SK-N-SH (cell line): ENCODE measurements around the gene TRANK1. TPM values are rescaled to one million over a fixed set of nuclear protein-coding genes. Genes with fewer than 3 reads are reported as not detected.

Experiments
- CTCF ChIA-PET: fragments of 300-600, 350-600 bp; formaldehyde crosslinking; extraction: SDS; loops from one replicate; lab custom pipeline; 2021; lab: Yijun Ruan, JAX
- POLR2A ChIA-PET: fragments of 350-600 bp; sonication (Branson Sonifier 250); formaldehyde crosslinking; extraction: SDS; loops from one replicate; lab custom pipeline; 2020; ENCODE audit warnings: antibody characterized with exemption, inconsistent platforms; lab: Yijun Ruan, JAX
- DNase-seq: peaks from one replicate; pipeline ENCODE4 v3.0.0; 2012
- H2AFZ ChIP-seq: fragments of 200-600 bp; sonication (generic); 2 replicates; pipeline ENCODE4 v1.8.1; 2016; ENCODE audit warnings: antibody characterized with exemption, mild to moderate bottlenecking, low read depth
- H3F3A ChIP-seq: fragments of 200-600 bp; sonication (generic); replicated peaks from 2 replicates; pipeline ENCODE3; 2016; ENCODE audit warnings: antibody characterized with exemption, mild to moderate bottlenecking; ENCODE audit not compliant: insufficient read depth
- H3K27ac ChIP-seq, 2 experiments: fragments of 200-500 bp in 1 of 2; fragments of 200-600 bp in 1 of 2; sonication (Bioruptor generic) in 1 of 2; sonication (generic), shearing (Covaris generic) in 1 of 2; 2 replicates each; pipeline versions ENCODE4 v1.5.1 to v1.6.1; 2014 to 2016; ENCODE audit warnings: low read depth in 2 of 2, inconsistent platforms in 1 of 2, low read length in 1 of 2, mild to moderate bottlenecking in 1 of 2, mixed read lengths in 1 of 2
- H3K27me3 ChIP-seq: fragments of 200-600 bp; sonication (generic), shearing (Covaris generic); 2 replicates; pipeline ENCODE4 v1.6.1; 2016; ENCODE audit warnings: mixed run types; ENCODE audit not compliant: insufficient read depth
- H3K36me3 ChIP-seq, 2 experiments: fragments of 200-500 bp in 1 of 2; fragments of 200-600 bp in 1 of 2; sonication (Bioruptor generic) in 1 of 2; sonication (generic) in 1 of 2; replicated peaks in 1 of 2; 2 replicates each; pipeline versions ENCODE3 to v1.5.1; 2014 to 2016; ENCODE audit warnings: low read length in 1 of 2, mild to moderate bottlenecking in 1 of 2; ENCODE audit not compliant: insufficient read depth in 2 of 2, control insufficient read depth in 1 of 2
- H3K4me1 ChIP-seq, 2 experiments: fragments of 200-500 bp in 1 of 2; fragments of 200-600 bp in 1 of 2; sonication (Bioruptor generic) in 1 of 2; sonication (generic), shearing (Covaris generic) in 1 of 2; 2 replicates each; pipeline versions ENCODE4 v1.5.1 to v1.6.1; 2014 to 2016; ENCODE audit warnings: low read depth in 1 of 2, low read length in 1 of 2, mixed run types in 1 of 2; ENCODE audit not compliant: insufficient read depth in 2 of 2, control insufficient read depth in 1 of 2
- H3K4me2 ChIP-seq: fragments of 200-600 bp; sonication (generic), shearing (Covaris generic); 2 replicates; pipeline ENCODE4 v1.6.1; 2017; ENCODE audit warnings: mixed run types
- H3K4me3 ChIP-seq, 2 experiments: fragments of 200-500 bp in 1 of 2; fragments of 200-600 bp in 1 of 2; sonication (Bioruptor generic) in 1 of 2; sonication (generic), shearing (Covaris generic) in 1 of 2; 2 replicates each; pipeline versions ENCODE4 v1.5.1 to v1.8.1; 2014 to 2016; ENCODE audit warnings: low read depth in 2 of 2, inconsistent platforms in 1 of 2, low read length in 1 of 2, mild to moderate bottlenecking in 1 of 2, mixed read lengths in 1 of 2, moderate library complexity in 1 of 2
- H3K79me2 ChIP-seq: fragments of 200-600 bp; sonication (generic); 2 replicates; pipeline ENCODE4 v1.8.1; 2017; ENCODE audit warnings: mild to moderate bottlenecking; ENCODE audit not compliant: insufficient read depth
- H3K9ac ChIP-seq: fragments of 200-600 bp; sonication (generic); 2 replicates; pipeline ENCODE4 v1.6.1; 2017; ENCODE audit warnings: mixed run types
- H3K9me2 ChIP-seq: fragments of 200-600 bp; sonication (generic); 2 replicates; pipeline ENCODE4 v1.6.1; 2017; ENCODE audit warnings: mixed run types
- H3K9me3 ChIP-seq: fragments of 200-600 bp; sonication (generic); 2 replicates; pipeline ENCODE4 v1.6.1; 2017; ENCODE audit warnings: mixed run types, mild to moderate bottlenecking, moderate library complexity
- H4K20me1 ChIP-seq: fragments of 200-600 bp; sonication (generic); 2 replicates; pipeline ENCODE4 v1.6.1; 2017; ENCODE audit warnings: mild to moderate bottlenecking, mixed run types; ENCODE audit not compliant: insufficient read depth
- CTCF ChIP-seq: fragments of 200-600 bp; sonication (generic); IDR thresholded peaks from 2 replicates; pipeline ENCODE4 v1.6.1; 2017; ENCODE audit warnings: antibody characterized with exemption, mild to moderate bottlenecking, moderate library complexity
- ELF1 ChIP-seq: IDR thresholded peaks from 2 replicates; pipeline ENCODE4 v1.4.0; 2012
- EZH2phosphoT487 ChIP-seq: fragments of 200-600 bp; sonication (generic); IDR thresholded peaks from 2 replicates; pipeline ENCODE4 v1.6.1; 2017; ENCODE audit warnings: low read depth, mixed run types, mild to moderate bottlenecking, antibody characterized with exemption, moderate library complexity, borderline replicate concordance
- FOSL2 ChIP-seq: IDR thresholded peaks from 2 replicates; pipeline ENCODE4 v1.4.0; 2012; ENCODE audit warnings: low read depth, mild to moderate bottlenecking, moderate library complexity, borderline replicate concordance
- FOXJ3 ChIP-seq: sonication (generic); formaldehyde crosslinking; IDR thresholded peaks from 2 replicates; pipeline ENCODE4 v1.5.1; 2020; ENCODE audit warnings: mild to moderate bottlenecking, missing genetic modification reagents
- GATA2 ChIP-seq: sonication (generic); formaldehyde crosslinking; IDR thresholded peaks from 2 replicates; pipeline ENCODE4 v1.5.0; 2020; ENCODE audit warnings: mild to moderate bottlenecking, missing genetic modification reagents
- JUND ChIP-seq: IDR thresholded peaks from 2 replicates; pipeline ENCODE4 v1.4.0; 2012
- MAX ChIP-seq: IDR thresholded peaks from 2 replicates; pipeline ENCODE4 v1.4.0; 2012; ENCODE audit warnings: low read depth
- MEF2A ChIP-seq: IDR thresholded peaks from 2 replicates; pipeline ENCODE4 v1.4.0; 2012; ENCODE audit warnings: low read depth, borderline replicate concordance
- MXI1 ChIP-seq: IDR thresholded peaks from 2 replicates; pipeline ENCODE4 v1.6.1; 2012; ENCODE audit warnings: mild to moderate bottlenecking, low read depth, low read length, improper control_type of control experiment
- PBX3 ChIP-seq: IDR thresholded peaks from 2 replicates; pipeline ENCODE4; 2012
- POLR2AphosphoS5 ChIP-seq: IDR thresholded peaks from 2 replicates; pipeline ENCODE4 v1.6.1; 2012; ENCODE audit warnings: low read depth, low read length
- RCOR1 ChIP-seq: fragments of 150-350 bp; IDR thresholded peaks from 2 replicates; pipeline ENCODE4 v1.6.1; 2017; ENCODE audit warnings: antibody characterized with exemption, low read length
- REST ChIP-seq: IDR thresholded peaks from 2 replicates; pipeline ENCODE4 v1.6.1; 2012; ENCODE audit warnings: mild to moderate bottlenecking, low read depth, low read length, moderate library complexity
- RXRA ChIP-seq: IDR thresholded peaks from 2 replicates; pipeline ENCODE4 v1.4.0; 2012; ENCODE audit warnings: low read depth, mild to moderate bottlenecking, borderline replicate concordance
- SIN3A ChIP-seq: IDR thresholded peaks from 2 replicates; pipeline ENCODE4 v1.6.1; 2012; ENCODE audit warnings: low read depth, mild to moderate bottlenecking, low read length, moderate library complexity, borderline replicate concordance
- TEAD4 ChIP-seq: IDR thresholded peaks from 2 replicates; pipeline ENCODE4 v1.4.0; 2012; ENCODE audit warnings: mild to moderate bottlenecking, borderline replicate concordance; ENCODE audit not compliant: insufficient read depth
- ZBTB33 ChIP-seq: IDR thresholded peaks from 2 replicates; pipeline ENCODE4 v1.4.0; 2012; ENCODE audit warnings: low read depth, borderline replicate concordance
- WGBS: methylation state at CpG from one replicate; pipeline ENCODE4 v1.1.6; 2017; ENCODE audit warnings: low lambda C conversion rate; 5-methylcytosine and 5-hydroxymethylcytosine counted together
- polyA plus RNA-seq, 3 experiments: library from polyadenylated mRNA; depleted of rRNA; stranded (reverse); fragments of >200 nt; gene quantifications; 2 replicates each; pipeline ENCODE4 v1.2.3, GENCODE V29; 2012

The TRANK1 gene
- polyA plus RNA-seq, 1 of the 3 experiments (the other 2 are of a cell fraction) = 0.16 TPM

DNA sequence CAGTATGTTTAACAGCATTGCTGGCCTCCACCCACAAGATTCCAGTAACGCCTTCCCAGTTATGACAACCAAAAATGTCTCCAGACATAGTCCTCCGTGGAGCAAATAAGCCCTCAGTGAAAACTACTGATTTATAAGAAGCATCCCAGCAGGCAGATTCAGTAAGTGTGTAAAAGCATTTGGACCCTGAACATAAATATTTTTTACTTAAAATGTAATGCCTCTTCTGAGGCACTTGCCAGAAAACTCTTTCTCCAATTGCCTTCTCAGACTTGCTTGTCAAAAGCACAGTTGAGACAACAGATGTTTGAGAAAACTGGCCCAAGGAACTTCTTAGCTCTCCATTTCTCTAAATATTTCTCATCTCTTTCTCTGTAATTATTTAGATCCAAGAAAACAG lies 148.7 kb downstream of the TRANK1 start (continued):
- no peak for TF ChIP-seq REST
- no peak for TF ChIP-seq POLR2AphosphoS5
- no peak for TF ChIP-seq JUND
- TF ChIP-seq PBX3 = no peak
- no peak for TF ChIP-seq CTCF

DNA sequence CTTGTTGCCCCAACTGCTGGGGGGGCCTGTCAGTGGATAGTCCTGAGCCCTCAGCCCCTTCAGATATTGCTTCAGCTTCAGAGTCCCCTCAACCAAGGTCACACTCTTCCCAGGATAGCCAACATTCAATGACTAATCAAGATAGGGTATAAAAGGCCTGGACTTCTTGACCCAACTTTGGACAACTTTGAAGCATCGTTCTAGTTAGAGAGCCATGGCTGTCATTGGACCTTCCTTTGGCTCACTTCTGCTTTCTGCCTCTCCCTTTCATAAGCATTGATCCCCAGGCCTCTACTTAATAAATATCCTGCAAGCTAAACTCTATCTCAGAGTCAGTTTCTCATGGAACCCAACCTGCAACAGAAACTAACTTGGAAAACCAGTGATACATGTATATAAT lies 149.2 kb downstream of the TRANK1 start:
- no peak for DNase-seq
- Histone ChIP-seq H3K9me2 (no peaks in the 10 kb centered on the region), H3K9ac (no peak overlapping the region), H3K4me3 (no peak overlapping the region), H3K36me3 (no peaks in the 10 kb centered on the region), H4K20me1 (no peaks in the 10 kb centered on the region), H3K79me2 (no peaks in the 10 kb centered on the region), H3K4me2 (no peak overlapping the region), H3K27ac (no peak overlapping the region), H3F3A (no peaks in the 10 kb centered on the region), H2AFZ (no peak overlapping the region), H3K9me3 (no peaks in the 10 kb centered on the region), H3K4me1 (peaks cover 0 to 2% of the 10 kb centered on the region in 2 experiments; a peak in 1 of 4 replicates), H3K27me3 (no peaks in the 10 kb centered on the region)
- ChIA-PET POLR2A (no interaction called here), CTCF (interaction anchor here (1.3 to 2.0 kb wide), 2 partner anchors 72 to 74 kb away, joined by 3 to 4 read pairs; no protein-coding TSS in a partner anchor)
- 7% methylated on average over 1 of the region's 1 CpG for WGBS
- TF ChIP-seq TEAD4 (no peak), MXI1 (no peak), REST (no peak), POLR2AphosphoS5 (no peak), RXRA (no peak), RCOR1 (no peak), FOXJ3 (CRISPR knock-in tag) (no peak), FOSL2 (no peak), MEF2A (no peak), ELF1 (no peak), GATA2 (CRISPR knock-in tag) (no peak), ZBTB33 (no peak), EZH2phosphoT487 (no peak), SIN3A (no peak), MAX (no peak)
